Measurements from ENCODE around the gene IPO13.

IPO13 gene

GRCh38 chr1:43997295-43997999 is 50.7 kb downstream of the IPO13 start:
- no peak for FAIRE-seq
- no peak for DNase-seq (ENCODE audit: insufficient read length, low spot score)
- TF ChIP-seq POLR2A (IDR thresholded peaks at IDR 0.05; ENCODE audit: low read depth, low read length): no peak

- no peak for TF ChIP-seq POLR2A (IDR thresholded peaks at IDR 0.05; ENCODE audit: low read depth, low read length)
- DNase-seq (ENCODE audit: insufficient read length, low spot score) (no peak), FAIRE-seq (no peak)
Measured at GRCh38 chr1:43998000-43998378, 51.2 kb downstream of the IPO13 start.

DNA sequence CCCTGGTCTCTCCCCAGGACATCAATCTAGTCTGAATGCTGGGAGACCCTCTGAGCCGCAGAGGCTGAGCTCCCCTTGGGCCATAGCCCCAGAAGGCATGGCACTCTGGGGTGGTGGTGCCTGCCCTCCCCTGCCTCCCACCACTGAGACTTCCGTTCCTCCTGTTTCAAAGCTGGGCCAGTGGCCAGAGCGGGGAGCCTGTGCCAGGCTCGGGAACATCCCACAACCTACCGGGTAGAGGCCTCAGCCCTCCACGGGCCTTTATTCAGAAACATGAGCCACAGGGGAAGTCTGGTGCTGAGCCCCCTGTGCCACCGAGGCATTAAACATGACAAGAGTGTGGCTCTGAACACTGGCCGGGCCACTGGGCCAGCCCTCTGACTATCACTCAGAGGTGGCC is 52.7 kb downstream of the IPO13 start:
- TF ChIP-seq POLR2A (IDR thresholded peaks at IDR 0.05; ENCODE audit: low read depth, low read length): no peak
- FAIRE-seq: no peak

DNA sequence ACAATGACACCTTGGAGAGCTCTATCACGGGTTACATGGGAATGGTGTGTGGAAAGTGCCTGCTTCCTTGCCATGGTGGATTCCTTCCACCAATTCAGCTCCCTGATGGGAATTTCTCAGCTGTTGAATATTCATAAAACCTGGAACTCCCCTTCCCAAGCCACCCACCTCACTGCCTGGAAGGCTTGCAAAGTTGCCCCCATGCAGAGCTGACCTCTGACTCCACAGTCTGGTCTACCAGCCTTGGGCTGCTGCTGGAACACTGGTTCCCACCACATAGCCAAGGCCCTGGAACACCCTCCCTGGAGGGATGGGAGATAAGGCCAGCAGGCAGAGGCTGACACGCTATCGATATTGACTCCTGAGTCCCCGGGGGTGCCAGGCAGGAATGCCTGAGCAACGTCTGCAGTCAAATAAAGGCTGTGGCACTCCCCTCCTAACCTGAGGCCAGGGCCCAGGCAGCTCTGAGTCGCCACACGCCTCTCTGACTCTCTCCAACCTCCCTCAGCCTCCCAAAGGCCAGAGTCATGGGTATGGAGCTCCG is 53.4 kb downstream of the IPO13 start:
- TF ChIP-seq POLR2A (IDR thresholded peaks at IDR 0.05; ENCODE audit: low read depth, low read length): no peak
- no peak for FAIRE-seq
- no peak for DNase-seq (ENCODE audit: insufficient read length, low spot score)

More for the DNA sequence above, 52.7 kb downstream of the IPO13 start:
- no peak for DNase-seq (ENCODE audit: insufficient read length, low spot score)

DNA sequence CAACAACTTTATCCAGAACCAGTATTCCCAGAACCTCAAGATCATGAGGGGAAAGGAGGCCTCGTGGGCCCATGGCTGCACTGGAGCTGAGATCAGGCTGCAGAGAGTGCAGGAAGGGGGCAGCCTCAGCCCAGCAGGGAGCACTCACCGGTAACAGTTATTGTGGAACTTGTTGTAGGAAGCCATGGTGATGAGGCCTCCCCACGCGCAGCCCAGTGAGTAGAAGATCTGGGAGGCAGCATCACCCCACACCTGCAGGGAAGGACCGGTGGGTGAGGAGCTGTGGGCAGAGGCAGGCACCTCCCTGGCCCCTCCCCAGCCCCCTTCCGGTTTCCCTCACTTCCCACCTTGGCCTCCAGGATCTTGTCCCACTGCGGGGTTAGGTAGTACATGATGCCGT is 55.4 kb downstream of the IPO13 start:
- no peak for FAIRE-seq
- DNase-seq (ENCODE audit: insufficient read length, low spot score): no peak
- TF ChIP-seq POLR2A (IDR thresholded peaks at IDR 0.05; ENCODE audit: low read depth, low read length): no peak

- TF ChIP-seq POLR2A (IDR thresholded peaks at IDR 0.05; ENCODE audit: low read depth, low read length): no peak
Measured at GRCh38 chr1:44002606-44003157, 55.9 kb downstream of the IPO13 start.

GRCh38 chr1:44008259-44008658 is 61.5 kb downstream of the IPO13 start:
- DNase-seq (ENCODE audit: insufficient read length, low spot score) (no peak), FAIRE-seq (no peak)
- no peak for TF ChIP-seq POLR2A (IDR thresholded peaks at IDR 0.05; ENCODE audit: low read depth, low read length)

More at GRCh38 chr1:44002606-44003157, 55.9 kb downstream of the IPO13 start:
- DNase-seq (ENCODE audit: insufficient read length, low spot score) (no peak), FAIRE-seq (no peak)

GRCh38 chr1:44010935-44011471 is 64.3 kb downstream of the IPO13 start:
- TF ChIP-seq POLR2A (IDR thresholded peaks at IDR 0.05; ENCODE audit: low read depth, low read length): no peak
- no peak for DNase-seq (ENCODE audit: insufficient read length, low spot score)
- no peak for FAIRE-seq

- TF ChIP-seq POLR2A (IDR thresholded peaks at IDR 0.05; ENCODE audit: low read depth, low read length): no peak
- FAIRE-seq (no peak), DNase-seq (ENCODE audit: insufficient read length, low spot score) (no peak)
Measured at GRCh38 chr1:44012404-44012803, 65.7 kb downstream of the IPO13 start.

DNA sequence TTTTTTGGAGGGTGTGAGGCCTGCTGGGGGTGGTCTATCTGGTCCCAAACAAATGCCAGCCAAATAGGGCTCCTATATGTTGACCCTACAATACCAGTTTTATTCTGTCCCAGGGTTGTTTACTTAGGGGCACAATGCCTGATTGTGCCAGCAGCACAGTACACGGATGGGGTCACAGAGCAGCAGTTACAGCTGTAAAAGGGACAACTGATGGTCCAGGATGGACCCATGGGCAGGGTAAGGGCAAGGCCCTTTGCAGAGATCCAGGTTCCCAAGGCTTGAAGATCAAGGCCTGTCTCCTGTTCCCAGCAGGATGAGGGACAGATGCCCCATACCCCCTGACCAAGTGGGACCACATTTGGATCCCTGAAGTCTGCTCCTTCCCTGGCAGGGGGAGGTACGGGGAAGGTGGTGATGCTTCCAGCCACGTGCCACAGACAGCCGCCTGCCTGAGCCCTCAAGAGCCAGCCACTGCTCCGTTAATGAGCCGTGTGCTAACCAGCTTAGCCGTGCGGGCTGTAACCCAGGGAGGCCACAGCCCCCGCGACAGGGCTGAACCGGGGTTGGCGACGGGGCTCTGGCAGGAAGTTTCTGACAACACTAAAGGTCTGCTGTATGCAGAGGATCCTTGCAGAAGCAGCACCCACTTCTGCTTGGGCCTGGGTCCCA is 66.3 kb downstream of the IPO13 start:
- no peak for TF ChIP-seq POLR2A (IDR thresholded peaks at IDR 0.05; ENCODE audit: low read depth, low read length)
- FAIRE-seq: no peak
- no peak for DNase-seq (ENCODE audit: insufficient read length, low spot score)

GRCh38 chr1:44013949-44014348 is 67.2 kb downstream of the IPO13 start:
- DNase-seq (ENCODE audit: insufficient read length, low spot score) (no peak), FAIRE-seq (no peak)
- TF ChIP-seq POLR2A (IDR thresholded peaks at IDR 0.05; ENCODE audit: low read depth, low read length): no peak

DNA sequence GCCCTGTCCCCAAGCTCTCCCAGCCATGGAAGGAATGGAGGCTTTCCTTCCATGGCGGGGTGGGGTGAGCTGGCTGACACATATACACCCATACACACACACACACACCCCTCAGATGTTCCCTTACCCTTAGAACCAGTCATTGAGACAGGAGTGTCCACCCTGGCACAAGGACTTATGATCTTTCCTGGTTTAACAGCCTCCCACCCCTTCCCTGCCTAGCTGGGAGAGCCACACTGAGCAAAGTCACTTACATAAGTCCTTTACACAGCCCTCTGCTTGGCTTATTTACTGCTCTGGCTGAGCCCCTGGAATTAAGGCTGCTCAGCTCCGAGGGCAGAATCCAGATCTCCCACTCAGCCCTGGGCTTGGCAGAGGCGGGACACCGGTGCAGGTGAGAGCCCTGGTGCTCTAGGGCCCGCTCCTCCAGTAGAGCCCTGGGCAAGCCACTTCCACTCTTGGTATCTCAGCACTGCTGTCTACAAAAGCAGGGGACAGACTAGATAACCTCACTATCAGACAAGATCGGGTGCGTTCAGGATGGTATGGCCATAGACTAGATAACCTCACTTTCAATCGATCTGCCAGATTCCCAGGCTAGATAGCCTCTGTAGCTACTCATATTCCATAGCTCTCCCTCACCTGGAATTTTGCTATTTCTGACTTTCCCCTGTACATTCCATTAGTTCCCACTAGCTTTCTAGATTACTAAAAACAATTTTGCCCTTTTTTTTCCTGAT is 67.8 kb downstream of the IPO13 start:
- DNase-seq (ENCODE audit: insufficient read length, low spot score): no peak
- no peak for FAIRE-seq
- no peak for TF ChIP-seq POLR2A (IDR thresholded peaks at IDR 0.05; ENCODE audit: low read depth, low read length)

- FAIRE-seq: no peak
- DNase-seq (ENCODE audit: insufficient read length, low spot score): no peak
- no peak for TF ChIP-seq POLR2A (IDR thresholded peaks at IDR 0.05; ENCODE audit: low read depth, low read length)
Measured at GRCh38 chr1:44015206-44015605, 68.5 kb downstream of the IPO13 start.
